Kasumi-1 (cell line): ENCODE data around the gene FOXK1.
"Not testable (repeated sequence)": the region's sequence is repeated elsewhere in the genome, so short reads cannot be mapped to it uniquely, and the experiment has no call there.

ENCODE experiments used
- DNase-seq, 2 experiments: peaks; one replicate each; lab custom pipeline; 2025; lab: John Stamatoyannopoulos, UW

The FOXK1 gene

GRCh38 chr7:4667776-4668509, 14.2 kb upstream of the FOXK1 start:
- DNase-seq = no peak

GRCh38 chr7:4668510-4668847, 13.6 kb upstream of the FOXK1 start:
- no peak for DNase-seq

- DNase-seq = no peak
Measured at GRCh38 chr7:4670791-4671190, 11.3 kb upstream of the FOXK1 start.

- no peak for DNase-seq
Measured at GRCh38 chr7:4675771-4676367, 6.2 kb upstream of the FOXK1 start.

GRCh38 chr7:4677518-4677917, 4.6 kb upstream of the FOXK1 start:
- DNase-seq = not testable (repeated sequence)

GRCh38 chr7:4681218-4681851, 760 bp upstream of the FOXK1 start:
- no peak for DNase-seq

- DNase-seq = no peak
Measured at GRCh38 chr7:4682621-4683042, 537 bp downstream of the FOXK1 start.

GRCh38 chr7:4683043-4683883, 1.2 kb downstream of the FOXK1 start:
- DNase-seq = no peak

GRCh38 chr7:4683884-4684565, 1.9 kb downstream of the FOXK1 start:
- no peak for DNase-seq

GRCh38 chr7:4684846-4685245, 2.8 kb downstream of the FOXK1 start:
- DNase-seq = no peak

- not testable (repeated sequence) for DNase-seq
Measured at GRCh38 chr7:4685676-4686075, 3.6 kb downstream of the FOXK1 start.

GRCh38 chr7:4687956-4688355, 5.9 kb downstream of the FOXK1 start:
- DNase-seq = no peak

GRCh38 chr7:4689151-4689550, 7.1 kb downstream of the FOXK1 start:
- no peak for DNase-seq

GRCh38 chr7:4689668-4690067, 7.6 kb downstream of the FOXK1 start:
- DNase-seq = no peak

- no peak for DNase-seq
Measured at GRCh38 chr7:4690953-4691856, 9.1 kb downstream of the FOXK1 start.

- no peak for DNase-seq
Measured at GRCh38 chr7:4692055-4692454, 10.0 kb downstream of the FOXK1 start.

- not testable (repeated sequence) for DNase-seq
Measured at GRCh38 chr7:4692622-4693021, 10.5 kb downstream of the FOXK1 start.

- no peak for DNase-seq
Measured at GRCh38 chr7:4693152-4693551, 11.1 kb downstream of the FOXK1 start.

- no peak for DNase-seq
Measured at GRCh38 chr7:4693749-4694148, 11.7 kb downstream of the FOXK1 start.

- DNase-seq = no peak
Measured at GRCh38 chr7:4694305-4694704, 12.2 kb downstream of the FOXK1 start.

- no peak for DNase-seq
Measured at GRCh38 chr7:4698707-4699275, 16.7 kb downstream of the FOXK1 start.
